Endothelial cell of umbilical vein (primary cell): ENCODE results near the gene CNST. TPM values are rescaled to one million over a fixed set of nuclear protein-coding genes. Genes with fewer than 3 reads are reported as not detected.

Experiments used
- polyA plus RNA-seq, 4 experiments: library from polyadenylated mRNA; depleted of rRNA in 3 of 4; stranded (reverse) in 3 of 4; unstranded in 1 of 4; fragments of >200 nt; gene quantifications; 2 replicates each; pipeline versions ENCODE4 v1.2.1 to v1.2.3, GENCODE V29; 2011 to 2012; ENCODE audit warnings: missing spikeins in 1 of 4
- small RNA-seq: library from RNA; depleted of rRNA; stranded (forward); fragments of <200 nt; gene quantifications from one replicate; pipeline ENCODE3, GENCODE V24; 2012; ENCODE audit warnings: low replicate concordance, low read depth; ENCODE audit not compliant: insufficient read depth, insufficient read length
- total RNA-seq: library from RNA; stranded (reverse); gene quantifications from 2 replicates; pipeline ENCODE4 v1.2.3, GENCODE V29; 2021

The CNST gene
- total and polyA plus RNA-seq, 2 donors (not counting 3 experiments of a cell fraction or from before 2014, with no cell fraction given) = 6.3 to 18.1 TPM

Small RNAs within 50 kb of the gene (small RNA-seq; reads per million reads assigned to genes)
- gene AL356583.2 (not detected), gene AL591623.2 (not detected)

Other genes with a start within 250 kb of the CNST start
- gene SMYD3, start 59.2 kb upstream of the CNST start, total RNA-seq = 27.6 and 32.1 TPM in 2 replicates
- 12.7 and 16.0 TPM in 2 replicates for gene SMYD3, start 59.2 kb upstream of the CNST start, polyA plus RNA-seq
- gene TFB2M, start 195 bp upstream of the CNST start, total RNA-seq = 14.3 and 14.8 TPM in 2 replicates
- gene TFB2M, start 195 bp upstream of the CNST start, polyA plus RNA-seq = 5.8 and 8.4 TPM in 2 replicates
- gene SCCPDH, start 158.0 kb downstream of the CNST start, total RNA-seq = 33.8 and 37.5 TPM in 2 replicates
- 19.3 and 24.4 TPM in 2 replicates for gene SCCPDH, start 158.0 kb downstream of the CNST start, polyA plus RNA-seq